Measurements from ENCODE around the gene ADIG.

DNA sequence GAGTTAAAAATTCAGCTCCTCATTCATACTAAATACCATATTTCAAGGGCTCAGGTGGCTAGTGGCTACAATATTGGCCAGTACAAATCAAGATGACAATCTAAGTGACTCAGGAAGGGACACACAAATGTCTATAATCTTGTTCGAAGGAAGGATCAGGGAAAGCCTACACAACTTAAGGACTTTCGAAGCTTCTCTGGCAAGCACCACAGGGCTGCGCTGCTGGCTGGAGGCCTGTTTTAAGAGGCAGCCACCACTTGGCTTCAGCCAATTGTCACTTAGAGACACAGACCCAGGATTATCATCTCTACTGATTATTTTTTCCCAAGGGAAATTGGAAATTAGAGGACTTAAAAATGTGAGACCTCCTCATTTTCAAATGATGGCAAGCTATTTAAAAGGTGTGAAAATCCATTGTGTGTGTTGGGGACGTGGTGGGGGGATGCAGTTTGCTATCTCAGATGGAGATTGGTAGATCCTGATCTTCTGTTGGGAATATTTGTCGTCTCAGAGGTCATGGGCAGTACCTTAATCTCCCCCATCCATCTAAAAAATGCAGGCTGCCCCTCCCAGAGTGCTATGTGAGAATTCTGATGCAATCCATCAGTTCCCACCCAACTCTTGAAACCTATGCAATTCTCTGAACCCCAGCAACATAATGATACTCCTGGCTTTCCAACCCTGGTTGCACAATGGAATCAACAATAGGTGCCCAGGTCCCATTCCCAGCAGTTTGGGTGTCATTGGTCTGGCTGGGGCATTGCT is 31.9 kb downstream of the ADIG start:
- TF ChIP-seq, protein P1, sequence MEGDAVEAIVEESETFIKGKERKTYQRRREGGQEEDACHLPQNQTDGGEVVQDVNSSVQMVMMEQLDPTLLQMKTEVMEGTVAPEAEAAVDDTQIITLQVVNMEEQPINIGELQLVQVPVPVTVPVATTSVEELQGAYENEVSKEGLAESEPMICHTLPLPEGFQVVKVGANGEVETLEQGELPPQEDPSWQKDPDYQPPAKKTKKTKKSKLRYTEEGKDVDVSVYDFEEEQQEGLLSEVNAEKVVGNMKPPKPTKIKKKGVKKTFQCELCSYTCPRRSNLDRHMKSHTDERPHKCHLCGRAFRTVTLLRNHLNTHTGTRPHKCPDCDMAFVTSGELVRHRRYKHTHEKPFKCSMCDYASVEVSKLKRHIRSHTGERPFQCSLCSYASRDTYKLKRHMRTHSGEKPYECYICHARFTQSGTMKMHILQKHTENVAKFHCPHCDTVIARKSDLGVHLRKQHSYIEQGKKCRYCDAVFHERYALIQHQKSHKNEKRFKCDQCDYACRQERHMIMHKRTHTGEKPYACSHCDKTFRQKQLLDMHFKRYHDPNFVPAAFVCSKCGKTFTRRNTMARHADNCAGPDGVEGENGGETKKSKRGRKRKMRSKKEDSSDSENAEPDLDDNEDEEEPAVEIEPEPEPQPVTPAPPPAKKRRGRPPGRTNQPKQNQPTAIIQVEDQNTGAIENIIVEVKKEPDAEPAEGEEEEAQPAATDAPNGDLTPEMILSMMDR (conservative IDR thresholded peaks at IDR 0.05): no peak
- TF ChIP-seq ZFX (IDR thresholded peaks at IDR 0.05): no peak

Data from C4-2B (cell line).